Right cardiac atrium (tissue), 5 donors: ENCODE results near the gene PTPRD. TPM values are rescaled to one million over a fixed set of nuclear protein-coding genes. Genes with fewer than 3 reads are reported as not detected.

ENCODE experiments used
- ATAC-seq, 2 donors: fragments of 200-7000 bp; cut with Tn5 transposase; one replicate each; pipeline versions ENCODE4 v1.8.0 to v1.9.1; 2020; ENCODE audit warnings: moderate library complexity in 2 of 2, mild to moderate bottlenecking in 1 of 2
- DNase-seq, 3 donors: peaks; one replicate each; pipeline ENCODE4 v3.0.0-alpha.2; 2020
- H3K27ac ChIP-seq: one replicate; pipeline ENCODE4 v1.5.1; 2013; ENCODE audit warnings: mild to moderate bottlenecking, low read length, control low read depth, moderate library complexity
- H3K27me3 ChIP-seq: one replicate; pipeline ENCODE4 v1.6.1; 2013; ENCODE audit not compliant: control insufficient read depth, insufficient read depth
- H3K4me1 ChIP-seq: one replicate; pipeline ENCODE4 v1.6.1; 2013; ENCODE audit warnings: low read length; ENCODE audit not compliant: control insufficient read depth, insufficient read depth
- H3K4me3 ChIP-seq: one replicate; pipeline ENCODE4 v1.5.1; 2013; ENCODE audit warnings: low read length, control low read depth
- H3K9me3 ChIP-seq: one replicate; pipeline ENCODE4 v1.6.1; 2013; ENCODE audit warnings: low read length; ENCODE audit not compliant: control insufficient read depth
- WGBS: extraction: QIAGEN DNeasy Blood & Tissue Kit; methylation state at CpG from one replicate; pipeline ENCODE4 v1.1.7; 2013; 5-methylcytosine and 5-hydroxymethylcytosine counted together
- intact Hi-C, 4 donors: fragments of 100-400 bp; cut with DNase I; formaldehyde crosslinking; loops; one replicate each; pipeline versions ENCODE4 v1.11.0 to v1.14.0; 2022 to 2023
- polyA plus RNA-seq: library from polyadenylated mRNA; stranded (reverse); fragments of 200-250 nt; gene quantifications from one replicate; pipeline ENCODE4 v1.2.3, GENCODE V29; 2013
- total RNA-seq, 4 donors: library from RNA; stranded (reverse); fragmentation: NEBNext Ultra II Directional; extraction: Animal tissue kit (Norgen Biotek cat#: 25700); gene quantifications; one replicate each; pipeline ENCODE4 v1.2.1, GENCODE V29; 2021
- donor health status: healthy with polysubstance abuse.
- donor health status: DM: no; HTN: yes; CAD: no.
- donor health status: DM: no; HTN: no; CAD: no.
- donor health status: DM: no; HTN: yes; CAD: no; lungs with severe emphysema.
- donor health status: DM: yes; HTN: yes; CAD: no.

Gene PTPRD
- total and polyA plus RNA-seq, 5 donors: 1.3 to 11.8 (median 7.1) TPM

- Histone ChIP-seq H3K4me3 (no peak overlapping the region), H3K27me3 (no peaks in the 10 kb centered on the region), H3K27ac (no peak overlapping the region), H3K9me3 (no peaks in the 10 kb centered on the region), H3K4me1 (no peaks in the 10 kb centered on the region)
- ATAC-seq (no peak), DNase-seq (no peak)
- intact Hi-C loops: no loop called here
These were observed 1389.6 kb downstream of the PTPRD start for GRCh38 chr9:9223175-9223574.

GRCh38 chr9:9222730-9223129 lies 1390.1 kb downstream of the PTPRD start:
- WGBS: 88% methylated on average over 1 of the region's 1 CpG
- DNase-seq: no peak

GRCh38 chr9:9216934-9217333 lies 1395.9 kb downstream of the PTPRD start:
- Histone ChIP-seq H3K4me1 (no peaks in the 10 kb centered on the region), H3K27ac (no peak overlapping the region), H3K4me3 (no peak overlapping the region), H3K27me3 (no peaks in the 10 kb centered on the region), H3K9me3 (no peaks in the 10 kb centered on the region)
- intact Hi-C loops: no loop called here
- no peak for DNase-seq
- 89% methylated on average over 2 of the region's 2 CpGs for WGBS
- no peak for ATAC-seq

More at GRCh38 chr9:9222730-9223129, 1390.1 kb downstream of the PTPRD start:
- Histone ChIP-seq H3K4me3 (no peak overlapping the region), H3K9me3 (no peaks in the 10 kb centered on the region), H3K27me3 (no peaks in the 10 kb centered on the region), H3K27ac (no peak overlapping the region), H3K4me1 (no peaks in the 10 kb centered on the region)
- no peak for ATAC-seq
- intact Hi-C loops: no loop called here

- 89% methylated on average over 2 of the region's 2 CpGs for WGBS
- H3K27ac ChIP-seq: no peak overlapping the region
- ATAC-seq (no peak), DNase-seq (no peak)
- H3K4me1 ChIP-seq: no peaks in the 10 kb centered on the region
- intact Hi-C loops: no loop called here
- H3K9me3 ChIP-seq: no peaks in the 10 kb centered on the region
- no peak overlapping the region for H3K4me3 ChIP-seq
- H3K27me3 ChIP-seq: no peaks in the 10 kb centered on the region
These were observed 1397.8 kb downstream of the PTPRD start for GRCh38 chr9:9215050-9215449.

GRCh38 chr9:9214066-9214465 lies 1398.7 kb downstream of the PTPRD start:
- intact Hi-C loops: no loop called here
- no peak overlapping the region for H3K4me3 ChIP-seq
- no peaks in the 10 kb centered on the region for H3K4me1 ChIP-seq
- H3K27me3 ChIP-seq: no peaks in the 10 kb centered on the region
- DNase-seq (no peak), ATAC-seq (no peak)
- no peaks in the 10 kb centered on the region for H3K9me3 ChIP-seq
- WGBS: 38% methylated on average over 6 of the region's 6 CpGs
- H3K27ac ChIP-seq: no peak overlapping the region

GRCh38 chr9:9212963-9213362 lies 1399.8 kb downstream of the PTPRD start:
- Histone ChIP-seq H3K4me3 (no peak overlapping the region), H3K27me3 (no peaks in the 10 kb centered on the region), H3K27ac (no peak overlapping the region), H3K4me1 (no peaks in the 10 kb centered on the region), H3K9me3 (no peaks in the 10 kb centered on the region)
- DNase-seq (no peak), ATAC-seq (no peak)
- intact Hi-C loops: no loop called here
- 85% methylated on average over 3 of the region's 3 CpGs for WGBS

GRCh38 chr9:9202276-9202675 lies 1410.5 kb downstream of the PTPRD start:
- H3K27me3 ChIP-seq: no peaks in the 10 kb centered on the region
- 53% methylated on average over 1 of the region's 1 CpG for WGBS
- intact Hi-C loops: no loop called here
- H3K27ac ChIP-seq: no peak overlapping the region
- H3K4me1 ChIP-seq: no peaks in the 10 kb centered on the region
- ATAC-seq (no peak), DNase-seq (no peak)
- H3K4me3 ChIP-seq: no peak overlapping the region
- no peaks in the 10 kb centered on the region for H3K9me3 ChIP-seq

GRCh38 chr9:9186086-9186485 lies 1426.7 kb downstream of the PTPRD start:
- intact Hi-C loops: no loop called here
- no peak for ATAC-seq
- WGBS: 31% methylated on average over 1 of the region's 1 CpG

GRCh38 chr9:9182431-9182830 lies 1430.4 kb downstream of the PTPRD start:
- ATAC-seq (no peak), DNase-seq (no peak)
- Histone ChIP-seq H3K9me3 (no peaks in the 10 kb centered on the region), H3K27ac (no peak overlapping the region), H3K4me3 (no peak overlapping the region), H3K27me3 (no peaks in the 10 kb centered on the region), H3K4me1 (no peaks in the 10 kb centered on the region)
- WGBS: 64% methylated on average over 2 of the region's 2 CpGs
- intact Hi-C loops: no loop called here

More at GRCh38 chr9:9186086-9186485, 1426.7 kb downstream of the PTPRD start:
- no peak overlapping the region for H3K27ac ChIP-seq
- H3K27me3 ChIP-seq: no peaks in the 10 kb centered on the region
- no peaks in the 10 kb centered on the region for H3K4me1 ChIP-seq
- no peaks in the 10 kb centered on the region for H3K9me3 ChIP-seq
- no peak overlapping the region for H3K4me3 ChIP-seq
- DNase-seq: no peak

GRCh38 chr9:9177081-9177480 lies 1435.7 kb downstream of the PTPRD start:
- Histone ChIP-seq H3K27ac (no peak overlapping the region), H3K27me3 (no peaks in the 10 kb centered on the region), H3K4me1 (no peaks in the 10 kb centered on the region), H3K9me3 (no peaks in the 10 kb centered on the region), H3K4me3 (no peak overlapping the region)
- ATAC-seq (no peak), DNase-seq (no peak)
- 33% methylated on average over 1 of the region's 1 CpG for WGBS
- intact Hi-C loops: no loop called here

- Histone ChIP-seq H3K27me3 (no peaks in the 10 kb centered on the region), H3K9me3 (no peaks in the 10 kb centered on the region), H3K4me1 (no peaks in the 10 kb centered on the region), H3K4me3 (no peak overlapping the region), H3K27ac (no peak overlapping the region)
- intact Hi-C loops: no loop called here
- ATAC-seq: no peak
- no peak for DNase-seq
These were observed 1438.4 kb downstream of the PTPRD start for GRCh38 chr9:9174358-9174757.

GRCh38 chr9:9173264-9173663 lies 1439.5 kb downstream of the PTPRD start:
- DNase-seq: no peak
- H3K27me3 ChIP-seq: no peaks in the 10 kb centered on the region
- H3K4me3 ChIP-seq: no peak overlapping the region
- H3K27ac ChIP-seq: no peak overlapping the region
- intact Hi-C loops: no loop called here
- 85% methylated on average over 1 of the region's 1 CpG for WGBS
- no peak for ATAC-seq
- no peaks in the 10 kb centered on the region for H3K9me3 ChIP-seq
- no peaks in the 10 kb centered on the region for H3K4me1 ChIP-seq
